Measurements from ENCODE around the gene DIP2A.

DNA sequence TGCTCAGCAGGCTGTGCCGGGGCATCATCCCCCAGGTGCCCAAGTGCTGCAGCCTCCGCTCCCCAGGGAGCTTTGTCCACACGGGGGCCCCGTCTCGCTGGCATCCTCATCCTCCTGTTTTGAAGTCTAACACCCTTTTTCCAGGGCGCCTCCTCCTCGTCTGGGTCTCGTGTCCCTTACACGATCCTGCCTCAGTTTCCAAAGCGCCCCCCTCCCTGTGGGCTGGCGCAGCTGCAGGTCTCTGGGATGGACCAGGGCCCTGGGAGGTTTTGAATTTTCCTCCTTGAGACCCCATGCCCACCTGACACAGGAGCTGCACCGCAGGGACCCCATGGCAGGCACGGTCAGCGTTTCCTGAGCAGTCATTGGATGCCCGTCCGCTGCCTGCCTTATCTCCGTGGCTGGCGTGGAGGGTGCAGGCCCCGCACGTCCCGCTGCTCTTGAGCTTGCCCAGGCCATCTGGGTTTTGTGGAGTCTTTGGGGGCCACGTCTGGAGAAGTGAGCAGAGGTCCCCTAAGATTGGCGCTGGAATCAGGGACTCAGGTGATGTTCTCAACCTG is 37.4 kb upstream of the DIP2A start:
- TF ChIP-seq EP300 (IDR thresholded peaks at IDR 0.05): no peak
- TF ChIP-seq, protein P1, sequence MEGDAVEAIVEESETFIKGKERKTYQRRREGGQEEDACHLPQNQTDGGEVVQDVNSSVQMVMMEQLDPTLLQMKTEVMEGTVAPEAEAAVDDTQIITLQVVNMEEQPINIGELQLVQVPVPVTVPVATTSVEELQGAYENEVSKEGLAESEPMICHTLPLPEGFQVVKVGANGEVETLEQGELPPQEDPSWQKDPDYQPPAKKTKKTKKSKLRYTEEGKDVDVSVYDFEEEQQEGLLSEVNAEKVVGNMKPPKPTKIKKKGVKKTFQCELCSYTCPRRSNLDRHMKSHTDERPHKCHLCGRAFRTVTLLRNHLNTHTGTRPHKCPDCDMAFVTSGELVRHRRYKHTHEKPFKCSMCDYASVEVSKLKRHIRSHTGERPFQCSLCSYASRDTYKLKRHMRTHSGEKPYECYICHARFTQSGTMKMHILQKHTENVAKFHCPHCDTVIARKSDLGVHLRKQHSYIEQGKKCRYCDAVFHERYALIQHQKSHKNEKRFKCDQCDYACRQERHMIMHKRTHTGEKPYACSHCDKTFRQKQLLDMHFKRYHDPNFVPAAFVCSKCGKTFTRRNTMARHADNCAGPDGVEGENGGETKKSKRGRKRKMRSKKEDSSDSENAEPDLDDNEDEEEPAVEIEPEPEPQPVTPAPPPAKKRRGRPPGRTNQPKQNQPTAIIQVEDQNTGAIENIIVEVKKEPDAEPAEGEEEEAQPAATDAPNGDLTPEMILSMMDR (IDR thresholded peaks at IDR 0.05): no peak

All from ovary (tissue), 3 donors.